BJ (cell line): Measurements from ENCODE around the gene RNF183. TPM values are rescaled to one million over a fixed set of nuclear protein-coding genes. Genes with fewer than 3 reads are reported as not detected.
"Not testable (repeated sequence)": the region's sequence is repeated elsewhere in the genome, so short reads cannot be mapped to it uniquely, and the experiment has no call there.

Experiments used
- CTCF ChIA-PET: fragments of 350-600 bp; formaldehyde crosslinking; extraction: SDS; loops from one replicate; lab custom pipeline; 2021; ENCODE audit warnings: antibody characterized with exemption, inconsistent platforms; lab: Yijun Ruan, JAX
- POLR2A ChIA-PET: fragments of 300-600 bp; sonication (Branson Sonifier 250); formaldehyde crosslinking; extraction: SDS; loops from one replicate; lab custom pipeline; 2021; ENCODE audit warnings: antibody characterized with exemption; lab: Charles Lee
- DNase-seq: peaks from one replicate; pipeline ENCODE4 v3.0.0-alpha.2; 2011; ENCODE audit warnings: low read depth
- H3K27me3 ChIP-seq: 2 replicates; pipeline ENCODE4 v1.6.0; 2011; ENCODE audit warnings: low read length; ENCODE audit not compliant: control insufficient read depth, insufficient read depth
- H3K36me3 ChIP-seq: 2 replicates; pipeline ENCODE4 v1.5.1; 2011; ENCODE audit warnings: low read length; ENCODE audit not compliant: control insufficient read depth, insufficient read depth
- H3K4me3 ChIP-seq: 2 replicates; pipeline ENCODE4 v1.5.1; 2011; ENCODE audit warnings: low read depth, mild to moderate bottlenecking, control low read depth, low read length
- polyA plus RNA-seq: library from polyadenylated mRNA; depleted of rRNA; stranded (reverse); fragments of >200 nt; gene quantifications from 2 replicates; pipeline ENCODE4 v1.2.3, GENCODE V29; 2011; rRNA removed
- TF ChIP-seq, protein P1 (sequence below): IDR thresholded peaks from 2 replicates; pipeline ENCODE4 v1.5.1; 2011; ENCODE audit warnings: low read depth, mild to moderate bottlenecking, control low read depth, inconsistent platforms, low read length, moderate library complexity; ENCODE audit not compliant: insufficient read depth

Gene RNF183
- polyA plus RNA-seq, 1 experiment, result not detected

DNA sequence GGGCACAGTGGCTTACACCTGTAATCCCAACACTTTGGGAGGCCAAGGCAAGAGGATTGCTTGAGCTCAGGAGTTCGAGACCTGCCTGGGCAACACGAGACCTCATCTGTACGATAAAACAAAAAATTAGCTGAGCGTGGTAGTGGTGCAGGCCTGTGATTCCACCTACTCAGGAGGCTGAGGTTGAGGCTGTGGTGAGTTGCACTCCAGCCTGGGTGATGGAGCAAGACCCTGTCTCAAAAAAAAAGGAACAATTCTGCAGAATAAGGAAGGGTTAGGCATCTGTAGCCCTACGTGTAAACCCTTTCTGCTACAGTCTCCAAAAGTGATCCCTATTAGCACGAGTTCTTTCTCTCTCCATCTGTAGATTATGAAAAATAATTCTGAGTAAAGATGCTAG is 47.7 kb downstream of the RNF183 start:
- H3K27me3 ChIP-seq, result no peaks in the 10 kb centered on the region
- peaks cover 9% of the 10 kb centered on the region for H3K36me3 ChIP-seq
- TF ChIP-seq, protein P1, sequence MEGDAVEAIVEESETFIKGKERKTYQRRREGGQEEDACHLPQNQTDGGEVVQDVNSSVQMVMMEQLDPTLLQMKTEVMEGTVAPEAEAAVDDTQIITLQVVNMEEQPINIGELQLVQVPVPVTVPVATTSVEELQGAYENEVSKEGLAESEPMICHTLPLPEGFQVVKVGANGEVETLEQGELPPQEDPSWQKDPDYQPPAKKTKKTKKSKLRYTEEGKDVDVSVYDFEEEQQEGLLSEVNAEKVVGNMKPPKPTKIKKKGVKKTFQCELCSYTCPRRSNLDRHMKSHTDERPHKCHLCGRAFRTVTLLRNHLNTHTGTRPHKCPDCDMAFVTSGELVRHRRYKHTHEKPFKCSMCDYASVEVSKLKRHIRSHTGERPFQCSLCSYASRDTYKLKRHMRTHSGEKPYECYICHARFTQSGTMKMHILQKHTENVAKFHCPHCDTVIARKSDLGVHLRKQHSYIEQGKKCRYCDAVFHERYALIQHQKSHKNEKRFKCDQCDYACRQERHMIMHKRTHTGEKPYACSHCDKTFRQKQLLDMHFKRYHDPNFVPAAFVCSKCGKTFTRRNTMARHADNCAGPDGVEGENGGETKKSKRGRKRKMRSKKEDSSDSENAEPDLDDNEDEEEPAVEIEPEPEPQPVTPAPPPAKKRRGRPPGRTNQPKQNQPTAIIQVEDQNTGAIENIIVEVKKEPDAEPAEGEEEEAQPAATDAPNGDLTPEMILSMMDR, result no peak
- CTCF ChIA-PET, result no interaction called here
- POLR2A ChIA-PET, result no interaction called here
- DNase-seq, result no peak
- no peak overlapping the region for H3K4me3 ChIP-seq

DNA sequence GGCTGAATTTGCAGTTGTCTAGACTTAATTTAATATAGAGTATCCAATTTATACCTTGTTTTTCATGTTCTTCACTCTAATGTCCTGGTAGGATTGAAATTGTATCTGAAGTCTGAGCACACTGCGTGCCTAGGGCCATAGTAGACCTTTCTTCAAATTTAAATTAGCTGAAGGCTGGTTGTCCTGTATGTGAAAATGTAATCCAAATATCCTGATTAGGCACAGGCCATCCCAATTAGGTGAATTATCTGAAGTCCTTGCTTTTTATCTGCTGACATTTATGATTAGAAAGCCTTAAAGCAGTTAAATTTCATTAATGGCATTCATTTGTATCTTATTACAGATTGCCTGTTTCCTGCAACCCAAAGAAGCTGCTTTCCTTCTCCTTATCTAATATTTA is 48.2 kb downstream of the RNF183 start:
- Histone ChIP-seq H3K4me3 (no peak overlapping the region), H3K36me3 (peaks cover 6% of the 10 kb centered on the region), H3K27me3 (no peaks in the 10 kb centered on the region)
- TF ChIP-seq, protein P1, result no peak
- DNase-seq, result no peak
- ChIA-PET CTCF (no interaction called here), POLR2A (no interaction called here)

DNA sequence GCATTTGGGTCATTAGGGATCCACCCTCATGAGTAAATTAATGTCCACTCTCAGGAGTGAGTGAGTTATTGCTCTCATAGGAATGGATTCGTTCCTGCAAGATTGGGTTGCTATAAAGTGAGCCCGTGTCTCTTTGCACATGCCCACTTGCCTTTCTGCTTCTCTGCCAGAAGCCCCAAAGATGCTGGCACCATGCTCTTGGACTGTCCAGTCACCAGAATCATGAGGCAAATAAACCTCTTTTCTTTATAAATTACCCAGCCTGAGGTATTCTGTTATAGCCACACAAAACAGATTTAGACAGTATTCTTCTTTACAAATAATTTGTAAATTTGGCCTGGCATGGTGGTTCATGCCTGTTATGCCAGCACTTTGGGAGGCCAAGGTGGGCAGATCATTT is 52.4 kb downstream of the RNF183 start:
- ChIA-PET POLR2A (no interaction called here), CTCF (no interaction called here)
- H3K36me3 ChIP-seq, result no peaks in the 10 kb centered on the region
- no peaks in the 10 kb centered on the region for H3K27me3 ChIP-seq
- TF ChIP-seq, protein P1, result no peak
- no peak overlapping the region for H3K4me3 ChIP-seq
- DNase-seq, result no peak

DNA sequence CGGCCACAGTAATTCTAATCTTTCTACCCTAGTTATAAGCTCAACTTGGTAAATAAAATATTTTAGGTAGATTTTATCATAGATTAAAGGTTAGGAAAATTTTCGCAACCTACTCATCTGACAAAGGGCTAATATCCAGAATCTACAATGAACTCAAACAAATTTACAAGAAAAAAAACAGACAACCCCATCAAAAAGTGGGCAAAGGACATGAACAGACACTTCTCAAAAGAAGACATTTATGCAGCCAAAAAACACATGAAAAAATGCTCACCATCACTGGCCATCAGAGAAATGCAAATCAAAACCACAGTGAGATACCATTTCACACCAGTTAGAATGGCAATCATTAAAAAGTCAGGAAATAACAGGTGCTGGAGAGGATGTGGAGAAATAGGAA is 53.5 kb downstream of the RNF183 start:
- DNase-seq, H3K27me3 ChIP-seq, CTCF ChIA-PET, H3K36me3 ChIP-seq, POLR2A ChIA-PET, H3K4me3 ChIP-seq: not testable (repeated sequence)

DNA sequence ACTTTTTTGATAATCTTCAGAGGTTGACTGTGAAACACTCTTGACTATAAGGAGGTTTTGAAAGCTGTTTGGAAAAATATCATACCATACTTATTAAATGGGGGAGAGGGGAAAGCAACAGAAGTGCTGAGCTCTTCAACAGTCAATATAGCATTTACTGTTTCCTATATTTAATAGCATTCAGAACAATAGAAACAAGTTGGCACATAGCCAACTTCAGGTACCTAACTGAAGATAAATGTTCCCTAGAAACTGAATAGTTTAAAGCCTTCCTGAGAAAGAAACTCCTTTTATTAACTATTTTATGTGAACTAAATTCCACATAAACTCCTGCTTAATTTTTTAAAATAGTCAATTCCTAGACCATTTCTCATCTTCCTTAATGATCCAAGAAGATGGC is 55.5 kb downstream of the RNF183 start:
- no peak for DNase-seq
- Histone ChIP-seq H3K27me3 (no peaks in the 10 kb centered on the region), H3K4me3 (no peak overlapping the region), H3K36me3 (no peaks in the 10 kb centered on the region)
- TF ChIP-seq, protein P1, result no peak
- ChIA-PET POLR2A (interaction anchor here (0.7 kb wide), 1 partner anchor 25 kb away, joined by 3 read pairs; no protein-coding TSS in a partner anchor), CTCF (no interaction called here)

Other genes starting within 250 kb of the RNF183 start
- gene ZFP37, start 246.7 kb downstream of the RNF183 start, polyA plus RNA-seq, result 0.25 and 0.82 TPM in 2 replicates
- 8.7 and 10.7 TPM in 2 replicates for gene SLC31A2, start 152.4 kb downstream of the RNF183 start, polyA plus RNA-seq
- gene FKBP15, start 82.1 kb downstream of the RNF183 start, polyA plus RNA-seq, result 29.2 and 45.0 TPM in 2 replicates
- 25.7 and 36.6 TPM in 2 replicates for gene SLC31A1, start 81.8 kb downstream of the RNF183 start, polyA plus RNA-seq
- 11.1 and 33.2 TPM in 2 replicates for gene CDC26, start 27.8 kb downstream of the RNF183 start, polyA plus RNA-seq
- gene PRPF4, start 27.7 kb downstream of the RNF183 start, polyA plus RNA-seq, result 16.6 and 18.3 TPM in 2 replicates
- 1.6 and 2.0 TPM in 2 replicates for gene WDR31, start 36.9 kb upstream of the RNF183 start, polyA plus RNA-seq
- not detected in 2 replicates for gene BSPRY, start 46.2 kb upstream of the RNF183 start, polyA plus RNA-seq
- 8.8 and 14.2 TPM in 2 replicates for gene HDHD3, start 73.6 kb upstream of the RNF183 start, polyA plus RNA-seq
- gene ALAD, start 97.9 kb upstream of the RNF183 start, polyA plus RNA-seq, result 9.2 and 9.5 TPM in 2 replicates
- 29.3 and 47.3 TPM in 2 replicates for gene POLE3, start 107.3 kb upstream of the RNF183 start, polyA plus RNA-seq
- 0.23 and 0.49 TPM in 2 replicates for gene C9orf43, start 107.4 kb upstream of the RNF183 start, polyA plus RNA-seq
- gene RGS3, start 160.4 kb upstream of the RNF183 start, polyA plus RNA-seq, result 50.1 and 66.4 TPM in 2 replicates